ENCODE data around the gene GPN1.
"Not testable (repeated sequence)": the region's sequence is repeated elsewhere in the genome, so short reads cannot be mapped to it uniquely, and the experiment has no call there.

The GPN1 gene

DNA sequence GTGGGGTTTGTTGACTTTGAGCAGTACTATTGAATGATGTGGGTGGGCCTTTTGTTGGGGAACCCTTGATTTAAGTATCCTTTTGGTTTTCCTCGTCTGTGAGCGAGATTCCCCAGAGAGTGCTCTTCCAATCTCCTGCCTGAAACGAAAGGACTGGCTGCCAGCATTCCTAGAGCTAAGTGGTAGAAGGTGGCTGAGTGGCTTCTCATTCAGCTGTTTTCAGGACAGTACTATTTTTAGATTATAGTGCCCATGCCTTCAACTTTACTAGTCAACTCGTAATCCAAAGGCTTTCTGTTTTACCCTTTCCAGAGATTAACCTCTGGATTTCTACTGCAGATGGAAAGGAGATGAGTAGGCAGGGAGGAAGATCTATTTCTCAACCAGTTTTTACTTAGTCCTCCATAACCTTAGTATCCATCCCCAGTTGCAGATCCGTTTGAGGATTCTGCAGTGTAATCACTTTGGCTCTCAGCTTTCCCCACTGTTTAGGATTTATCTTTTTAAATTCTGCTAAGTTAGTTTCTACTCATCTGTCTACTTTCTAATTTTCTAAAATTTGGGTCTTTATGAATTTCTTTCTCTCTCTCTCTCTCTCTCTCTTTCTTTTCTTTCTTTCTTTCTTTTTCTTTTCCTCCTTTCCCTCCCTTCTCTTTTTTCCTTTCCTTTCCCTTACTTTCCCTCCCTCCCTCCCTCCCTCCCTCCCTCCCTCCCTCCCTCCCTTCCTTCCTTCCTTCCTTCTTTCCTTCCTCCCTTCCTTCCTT is 44.1 kb downstream of the GPN1 start:
- peak; percentile 77 for DNase-seq

DNA sequence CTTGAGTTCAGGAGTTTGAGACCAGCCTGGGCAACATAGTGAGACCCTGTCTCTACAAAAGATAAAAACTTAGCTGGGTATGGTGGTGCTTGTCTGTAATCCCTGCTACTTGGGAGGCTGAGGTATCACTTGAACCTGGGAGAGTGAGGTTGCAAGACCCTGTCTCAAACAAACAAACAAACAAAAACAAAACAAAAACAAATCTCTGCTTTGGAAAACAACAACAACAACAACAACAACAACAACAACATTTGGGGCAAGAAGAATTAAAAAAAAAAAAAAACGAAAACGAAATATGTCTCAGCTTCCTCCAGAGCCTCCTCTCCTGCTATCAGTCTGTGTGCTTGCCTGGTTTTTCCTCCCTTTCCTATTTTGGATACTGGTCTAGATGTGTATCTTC is 51.7 kb downstream of the GPN1 start:
- DNase-seq, result no peak

DNA sequence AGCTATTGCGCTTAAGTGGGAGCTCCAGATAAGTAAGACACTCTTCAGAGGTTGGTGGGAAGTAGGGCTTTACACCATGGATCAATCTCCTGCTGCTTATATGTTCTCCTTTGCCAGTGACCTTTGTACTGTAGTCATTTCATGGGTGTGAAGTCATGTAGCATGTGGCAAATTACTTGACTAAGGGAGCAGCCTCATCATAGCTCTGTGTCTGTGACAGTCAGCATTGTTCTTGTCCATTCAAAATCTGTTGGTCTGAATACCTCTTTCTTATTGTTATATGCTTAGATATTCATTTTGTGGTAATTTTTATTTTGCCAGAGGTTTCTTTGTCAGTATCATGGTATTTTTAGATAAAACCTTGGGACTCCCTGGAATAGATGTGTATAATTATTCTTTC is 53.0 kb downstream of the GPN1 start:
- no peak for DNase-seq

DNA sequence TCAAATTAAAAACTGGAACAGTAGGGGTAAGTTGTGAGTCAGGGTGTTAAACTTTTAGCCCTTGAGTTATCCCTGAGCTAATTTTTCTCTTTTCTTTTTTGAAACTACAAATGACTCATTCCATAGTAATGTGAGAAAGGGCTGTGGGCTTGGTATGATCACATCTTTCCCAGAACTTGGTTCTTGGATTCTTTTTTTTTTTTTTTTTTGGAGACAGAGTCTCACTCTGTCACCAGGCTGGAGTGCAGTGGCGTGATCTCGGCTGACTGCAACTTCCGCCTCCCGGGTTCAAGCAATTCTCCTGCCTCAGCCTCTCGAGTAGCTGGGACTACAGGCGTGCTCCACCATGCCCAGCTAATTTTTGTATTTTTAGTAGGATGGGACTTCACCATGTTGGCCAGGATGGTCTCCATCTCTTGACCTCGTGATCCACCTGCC is 53.5 kb downstream of the GPN1 start:
- DNase-seq, result not testable (repeated sequence)

DNA sequence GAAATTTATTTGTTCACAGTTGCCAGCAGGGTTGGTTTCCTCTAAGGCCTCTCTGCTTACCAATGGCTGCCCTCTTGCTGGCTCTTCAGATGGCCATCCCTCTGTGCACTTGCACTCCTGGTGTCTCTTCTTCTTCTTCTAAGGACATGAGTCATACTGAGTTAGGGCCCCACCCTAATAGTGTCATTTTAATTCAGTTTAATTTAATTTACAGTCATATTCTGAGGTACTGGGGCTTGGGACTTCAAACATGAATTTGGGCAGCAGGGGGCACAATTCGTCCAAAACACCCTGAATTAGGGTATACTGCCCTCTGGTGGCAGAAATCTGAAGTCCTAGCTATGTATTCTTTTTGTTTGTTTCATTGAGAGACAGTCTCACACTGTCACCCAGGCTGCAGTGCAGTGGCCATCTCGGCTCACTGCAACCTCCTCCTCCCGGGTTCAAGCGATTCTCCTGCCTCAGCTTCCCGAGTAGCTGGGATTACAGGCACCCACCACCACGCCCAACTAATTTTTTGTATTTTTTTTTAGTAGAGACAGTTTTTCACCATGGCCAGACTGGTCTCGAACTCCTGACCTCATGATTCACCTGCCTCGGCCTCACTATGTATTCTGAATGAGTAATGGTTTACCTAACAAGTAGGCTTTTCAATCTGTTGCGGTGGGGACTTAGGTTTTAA is 54.7 kb downstream of the GPN1 start:
- DNase-seq, result peak; percentile 79

DNA sequence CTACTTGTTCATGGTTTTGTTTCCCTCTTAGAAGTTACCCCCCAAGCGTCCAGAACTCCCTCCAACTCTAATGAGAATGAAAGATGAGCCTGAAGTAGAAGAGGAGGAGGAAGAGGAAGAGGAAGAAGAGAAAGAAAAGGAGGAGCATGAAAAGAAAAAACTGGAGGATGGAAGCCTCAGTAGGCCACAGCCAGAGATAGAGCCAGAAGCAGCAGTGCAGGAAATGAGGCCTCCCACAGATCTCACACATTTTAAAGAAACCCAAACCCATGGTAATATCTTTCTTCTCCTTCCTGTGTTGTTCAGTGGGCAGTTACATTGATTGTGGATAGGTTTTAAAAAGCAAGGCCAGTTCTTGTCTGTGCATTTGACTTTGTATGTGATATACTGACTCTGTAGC is 56.2 kb downstream of the GPN1 start:
- not testable (repeated sequence) for DNase-seq

DNA sequence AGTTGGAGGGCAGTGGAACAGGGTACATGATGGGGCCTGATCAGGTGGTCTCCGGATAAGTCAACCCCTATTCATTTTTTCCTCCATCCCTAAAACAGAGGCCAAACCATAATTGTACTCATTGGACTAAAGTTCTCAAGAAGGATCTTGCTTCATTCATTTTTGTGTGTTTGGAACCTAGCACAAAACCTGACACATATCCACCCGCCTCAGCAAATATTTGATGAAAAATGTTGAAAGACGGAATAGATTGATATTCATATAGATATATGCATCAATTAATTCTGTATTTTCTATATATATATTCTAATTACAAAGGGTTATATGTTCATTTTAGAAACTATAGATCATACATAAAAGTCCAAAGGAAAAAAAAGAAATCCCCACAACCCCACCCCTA is 56.7 kb downstream of the GPN1 start:
- no peak for DNase-seq

DNA sequence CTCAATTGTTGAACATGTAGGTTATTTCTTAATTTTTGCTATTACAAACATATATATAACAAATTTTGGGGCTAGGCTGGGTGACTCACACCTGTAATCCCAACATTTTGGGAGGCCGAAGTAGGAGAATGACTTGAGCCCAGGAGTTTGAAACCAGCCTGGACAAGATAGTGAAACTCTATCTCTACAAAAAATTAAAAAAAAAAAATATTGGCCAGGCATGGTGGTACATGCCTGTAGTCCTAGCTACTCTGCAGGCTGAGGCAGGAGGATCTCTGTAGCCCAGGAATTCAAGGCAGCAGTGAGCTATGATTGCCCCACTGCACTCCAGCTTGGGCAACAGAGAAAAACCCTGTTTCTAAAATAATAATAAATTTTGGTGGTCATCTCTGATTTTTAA is 58.4 kb downstream of the GPN1 start:
- DNase-seq, result no peak

DNA sequence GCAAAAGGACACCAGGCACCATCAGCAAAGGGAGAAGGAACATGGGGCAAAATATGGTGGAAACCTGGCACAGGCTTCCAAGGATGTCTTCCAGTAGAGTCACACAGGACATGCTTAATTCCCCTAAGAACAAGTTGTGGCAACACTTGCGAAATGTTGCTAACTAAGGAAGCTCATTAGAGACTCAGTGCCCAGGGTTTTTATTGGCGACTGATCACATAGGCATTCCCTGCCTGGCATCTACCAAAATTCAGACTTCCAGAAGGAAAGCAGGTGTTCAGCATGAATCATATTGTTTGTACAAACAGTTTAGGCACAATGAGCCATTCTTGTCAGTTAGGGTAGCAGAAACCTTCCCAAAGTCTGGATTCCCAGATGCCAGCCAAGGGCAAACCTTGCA is 60.6 kb downstream of the GPN1 start:
- DNase-seq, result no peak

DNA sequence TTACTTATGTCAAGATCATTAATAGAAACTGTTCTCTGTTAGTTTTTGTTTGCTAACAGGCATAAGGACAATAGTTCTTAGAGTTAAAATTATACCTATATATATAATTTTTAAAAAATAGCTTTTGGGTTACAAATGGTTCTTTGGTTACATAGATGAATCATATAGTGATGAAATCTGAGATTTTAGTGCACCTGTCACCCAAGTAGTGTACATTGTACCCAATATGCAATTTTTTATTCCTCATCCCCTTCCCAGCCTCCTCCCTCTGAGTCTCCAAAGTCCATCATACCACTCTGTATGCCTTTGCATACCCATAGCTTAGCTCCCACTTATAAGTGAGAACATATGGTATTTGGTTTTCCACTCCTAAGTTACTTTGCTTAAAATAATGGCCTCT is 61.2 kb downstream of the GPN1 start:
- DNase-seq, result no peak

DNA sequence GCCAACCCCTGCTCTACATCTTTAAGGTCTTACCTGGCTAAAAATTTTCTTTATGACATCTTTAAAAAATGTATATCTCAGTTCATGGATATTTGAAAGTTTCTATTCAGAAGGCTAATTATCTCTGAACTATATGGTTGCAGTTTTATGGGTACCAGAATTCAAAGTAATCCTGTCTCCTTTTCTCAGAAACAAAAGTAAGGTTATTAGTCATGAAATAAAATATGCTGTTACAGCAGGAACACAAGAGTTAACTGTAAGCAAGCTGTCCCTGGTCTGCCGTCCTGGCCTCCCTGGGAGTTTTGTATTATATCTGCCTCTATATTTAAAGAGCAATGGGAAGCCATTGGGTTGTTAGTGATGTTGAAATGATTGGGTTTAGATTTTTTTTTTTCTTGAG is 68.8 kb downstream of the GPN1 start:
- no peak for DNase-seq
